Stomach (tissue), 4 donors: ENCODE measurements around the gene RIBC2.

Source experiments
- POLR2A ChIP-seq, 4 donors: fragments of 450-650 bp; IDR thresholded peaks; one replicate each; pipeline ENCODE4 v1.6.1; 2016; ENCODE audit warnings: antibody characterized with exemption in 4 of 4, control low read depth in 2 of 4, mild to moderate bottlenecking in 1 of 4, moderate library complexity in 1 of 4
- POLR2AphosphoS5 ChIP-seq, 3 donors: sonication (generic); formaldehyde crosslinking; IDR thresholded peaks; one replicate each; pipeline ENCODE4 v1.6.1; 2016; ENCODE audit warnings: antibody characterized with exemption in 3 of 3
- TF ChIP-seq, protein P1 (sequence below), 7 experiments: fragments of 450-650 bp in 4 of 7; fragments of 200-600 bp in 3 of 7; sonication (generic) in 3 of 7; IDR thresholded peaks; one replicate each; pipeline ENCODE4 v1.5.1; 2016 to 2019; ENCODE audit warnings: antibody characterized with exemption in 7 of 7, control low read depth in 2 of 7, mild to moderate bottlenecking in 1 of 7

DNA sequence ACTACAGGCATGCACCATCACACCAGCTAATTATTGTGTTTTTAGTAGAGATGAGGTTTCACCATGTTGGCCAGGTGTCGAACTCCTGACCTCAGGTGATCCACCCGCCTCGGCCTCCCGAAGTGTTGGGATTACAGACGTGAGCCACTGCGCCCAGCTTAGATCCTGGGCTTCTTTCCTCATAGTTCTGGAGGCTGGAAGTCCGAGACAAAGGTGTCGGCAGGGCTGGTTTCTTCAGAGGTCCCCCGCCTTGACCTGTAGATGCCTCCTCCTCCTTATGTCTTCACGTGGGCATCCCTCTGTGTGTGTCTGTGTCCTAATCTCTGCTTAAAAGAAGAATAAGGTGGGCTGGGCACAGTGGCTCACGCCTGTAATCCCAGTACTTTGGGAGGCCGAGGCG is 45.0 kb downstream of the RIBC2 start:
- TF ChIP-seq POLR2AphosphoS5 (IDR thresholded peaks at IDR 0.05) (no peak), POLR2A (IDR thresholded peaks at IDR 0.05) (no peak)
- TF ChIP-seq, protein P1, sequence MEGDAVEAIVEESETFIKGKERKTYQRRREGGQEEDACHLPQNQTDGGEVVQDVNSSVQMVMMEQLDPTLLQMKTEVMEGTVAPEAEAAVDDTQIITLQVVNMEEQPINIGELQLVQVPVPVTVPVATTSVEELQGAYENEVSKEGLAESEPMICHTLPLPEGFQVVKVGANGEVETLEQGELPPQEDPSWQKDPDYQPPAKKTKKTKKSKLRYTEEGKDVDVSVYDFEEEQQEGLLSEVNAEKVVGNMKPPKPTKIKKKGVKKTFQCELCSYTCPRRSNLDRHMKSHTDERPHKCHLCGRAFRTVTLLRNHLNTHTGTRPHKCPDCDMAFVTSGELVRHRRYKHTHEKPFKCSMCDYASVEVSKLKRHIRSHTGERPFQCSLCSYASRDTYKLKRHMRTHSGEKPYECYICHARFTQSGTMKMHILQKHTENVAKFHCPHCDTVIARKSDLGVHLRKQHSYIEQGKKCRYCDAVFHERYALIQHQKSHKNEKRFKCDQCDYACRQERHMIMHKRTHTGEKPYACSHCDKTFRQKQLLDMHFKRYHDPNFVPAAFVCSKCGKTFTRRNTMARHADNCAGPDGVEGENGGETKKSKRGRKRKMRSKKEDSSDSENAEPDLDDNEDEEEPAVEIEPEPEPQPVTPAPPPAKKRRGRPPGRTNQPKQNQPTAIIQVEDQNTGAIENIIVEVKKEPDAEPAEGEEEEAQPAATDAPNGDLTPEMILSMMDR (IDR thresholded peaks at IDR 0.05): no peak
